SU-DHL-6 (cell line): ENCODE results near the gene RPL36AL.

Experiments
- H2AFZ ChIP-seq: fragments of 200-600 bp; sonication (generic); 2 replicates; pipeline ENCODE4 v1.6.1; 2014; ENCODE audit warnings: low read depth, mild to moderate bottlenecking, moderate library complexity, mixed read lengths, antibody characterized with exemption, low read length; ENCODE audit not compliant: severe bottlenecking
- H3F3A ChIP-seq: fragments of 200-600 bp; shearing (Covaris generic); 2 replicates; pipeline ENCODE4 v1.6.0; 2016; ENCODE audit warnings: antibody characterized with exemption, mild to moderate bottlenecking; ENCODE audit not compliant: insufficient read depth
- H3K27ac ChIP-seq: fragments of 200-600 bp; sonication (generic); 2 replicates; pipeline ENCODE4 v1.5.1; 2016; ENCODE audit warnings: low read depth, mild to moderate bottlenecking, low read length, moderate library complexity, mixed read lengths
- H3K27me3 ChIP-seq: fragments of 200-600 bp; sonication (generic), shearing (Covaris generic); 2 replicates; pipeline ENCODE4 v1.6.0; 2014; ENCODE audit warnings: mild to moderate bottlenecking, low read length
- H3K36me3 ChIP-seq: fragments of 200-600 bp; sonication (generic); 2 replicates; pipeline ENCODE4 v1.6.1; 2014; ENCODE audit warnings: mild to moderate bottlenecking, low read length, mixed read lengths
- H3K4me2 ChIP-seq: fragments of 300-600, 200-600 bp; shearing (Covaris generic), sonication (generic); 2 replicates; pipeline ENCODE4 v1.6.0; 2014; ENCODE audit warnings: low read length, low read depth, mild to moderate bottlenecking; ENCODE audit not compliant: poor library complexity, severe bottlenecking
- H3K4me3 ChIP-seq: fragments of 200-600 bp; sonication (generic); 2 replicates; pipeline ENCODE4 v1.5.1; 2014; ENCODE audit warnings: antibody characterized with exemption, low read length, mild to moderate bottlenecking, mixed read lengths; ENCODE audit not compliant: insufficient read depth, poor library complexity, severe bottlenecking
- H3K79me2 ChIP-seq: fragments of 200-600 bp; sonication (generic); 2 replicates; pipeline ENCODE4 v1.6.1; 2014; ENCODE audit warnings: mild to moderate bottlenecking, low read length, moderate library complexity; ENCODE audit not compliant: insufficient read depth
- H3K9ac ChIP-seq: fragments of 200-600 bp; sonication (generic); 2 replicates; pipeline ENCODE4 v1.7.0; 2014; ENCODE audit warnings: mild to moderate bottlenecking, low read length
- H3K9me2 ChIP-seq: fragments of 200-600 bp; sonication (generic); replicated peaks from 2 replicates; pipeline ENCODE4 v1.6.1; 2014; ENCODE audit warnings: low read length; ENCODE audit not compliant: insufficient read depth
- H3K9me3 ChIP-seq: fragments of 200-600 bp; sonication (generic); 2 replicates; pipeline ENCODE4 v1.6.1; 2014; ENCODE audit warnings: low read length, mixed read lengths; ENCODE audit not compliant: insufficient read depth
- H4K20me1 ChIP-seq: fragments of 200-600 bp; sonication (generic); 2 replicates; pipeline ENCODE4 v1.6.1; 2014; ENCODE audit warnings: low read depth, mild to moderate bottlenecking, antibody characterized with exemption, low read length, moderate library complexity, mixed read lengths
- EZH2phosphoT487 ChIP-seq: fragments of 200-600 bp; sonication (generic), shearing (Covaris generic); conservative IDR thresholded peaks from 2 replicates; pipeline ENCODE4 v1.6.1; 2018; ENCODE audit warnings: mild to moderate bottlenecking, antibody characterized with exemption, low read length, moderate library complexity, mixed read lengths
- TF ChIP-seq, protein P1 (sequence below): fragments of 200-600 bp; sonication (generic); IDR thresholded peaks from one replicate; pipeline ENCODE4 v1.5.1; 2017; ENCODE audit warnings: antibody characterized with exemption, mild to moderate bottlenecking, low read length, moderate library complexity; ENCODE audit not compliant: insufficient read depth, poor library complexity, severe bottlenecking

Gene RPL36AL

GRCh38 chr14:49654511-49654910 lies 34.1 kb upstream of the RPL36AL start:
- no peaks in the 10 kb centered on the region for H3K9me2 ChIP-seq
- no peak overlapping the region for H2AFZ ChIP-seq
- no peak overlapping the region for H3K9ac ChIP-seq
- H3K79me2 ChIP-seq, result no peaks in the 10 kb centered on the region
- no peaks in the 10 kb centered on the region for H3K9me3 ChIP-seq
- TF ChIP-seq EZH2phosphoT487, result no peak
- TF ChIP-seq, protein P1, sequence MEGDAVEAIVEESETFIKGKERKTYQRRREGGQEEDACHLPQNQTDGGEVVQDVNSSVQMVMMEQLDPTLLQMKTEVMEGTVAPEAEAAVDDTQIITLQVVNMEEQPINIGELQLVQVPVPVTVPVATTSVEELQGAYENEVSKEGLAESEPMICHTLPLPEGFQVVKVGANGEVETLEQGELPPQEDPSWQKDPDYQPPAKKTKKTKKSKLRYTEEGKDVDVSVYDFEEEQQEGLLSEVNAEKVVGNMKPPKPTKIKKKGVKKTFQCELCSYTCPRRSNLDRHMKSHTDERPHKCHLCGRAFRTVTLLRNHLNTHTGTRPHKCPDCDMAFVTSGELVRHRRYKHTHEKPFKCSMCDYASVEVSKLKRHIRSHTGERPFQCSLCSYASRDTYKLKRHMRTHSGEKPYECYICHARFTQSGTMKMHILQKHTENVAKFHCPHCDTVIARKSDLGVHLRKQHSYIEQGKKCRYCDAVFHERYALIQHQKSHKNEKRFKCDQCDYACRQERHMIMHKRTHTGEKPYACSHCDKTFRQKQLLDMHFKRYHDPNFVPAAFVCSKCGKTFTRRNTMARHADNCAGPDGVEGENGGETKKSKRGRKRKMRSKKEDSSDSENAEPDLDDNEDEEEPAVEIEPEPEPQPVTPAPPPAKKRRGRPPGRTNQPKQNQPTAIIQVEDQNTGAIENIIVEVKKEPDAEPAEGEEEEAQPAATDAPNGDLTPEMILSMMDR, result no peak
- no peak overlapping the region for H3K27ac ChIP-seq
- no peaks in the 10 kb centered on the region for H3K27me3 ChIP-seq
- H3K36me3 ChIP-seq, result peaks cover 22% of the 10 kb centered on the region; the same call in 1 of the 2 replicates
- no peak overlapping the region for H3K4me3 ChIP-seq
- no peak overlapping the region for H3K4me2 ChIP-seq
- peaks cover 10% of the 10 kb centered on the region; the same call in 1 of the 2 replicates for H4K20me1 ChIP-seq
- peaks cover 22% of the 10 kb centered on the region; the same call in 1 of the 2 replicates for H3F3A ChIP-seq

DNA sequence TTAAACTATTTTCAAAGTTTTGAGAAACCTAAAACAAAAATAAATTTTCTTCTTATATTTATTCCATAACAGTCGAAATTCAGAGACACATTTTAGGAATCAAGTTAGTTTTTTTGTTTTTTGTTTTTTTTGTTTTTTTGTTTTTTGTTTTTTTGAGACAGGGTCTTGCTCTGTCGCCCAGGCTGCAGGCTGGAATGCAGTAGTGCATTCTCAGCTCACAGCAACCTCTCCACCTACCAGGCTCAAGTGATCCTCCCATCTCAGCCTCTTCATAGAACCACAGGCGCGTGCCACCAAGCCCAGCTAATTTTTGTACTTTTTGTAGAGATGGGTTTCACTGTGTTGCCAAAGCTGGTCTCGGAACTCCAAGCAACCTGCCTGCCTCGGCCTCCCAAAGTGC lies 33.1 kb upstream of the RPL36AL start:
- H3F3A ChIP-seq, result peaks cover 26% of the 10 kb centered on the region
- H3K27ac ChIP-seq, result no peak overlapping the region
- H3K79me2 ChIP-seq, result peaks cover 3% of the 10 kb centered on the region; the same call in 1 of the 2 replicates
- no peak overlapping the region for H3K4me2 ChIP-seq
- H3K9me2 ChIP-seq, result no peaks in the 10 kb centered on the region
- H3K27me3 ChIP-seq, result no peaks in the 10 kb centered on the region
- TF ChIP-seq EZH2phosphoT487, result no peak
- TF ChIP-seq, protein P1, result no peak
- H4K20me1 ChIP-seq, result peaks cover 10% of the 10 kb centered on the region
- no peak overlapping the region for H3K4me3 ChIP-seq
- H3K9ac ChIP-seq, result no peak overlapping the region
- H3K9me3 ChIP-seq, result no peaks in the 10 kb centered on the region
- peaks cover 22% of the 10 kb centered on the region; the same call in 1 of the 2 replicates for H3K36me3 ChIP-seq
- H2AFZ ChIP-seq, result no peak overlapping the region

GRCh38 chr14:49642163-49642562 lies 21.7 kb upstream of the RPL36AL start:
- H3K4me3 ChIP-seq, result no peak overlapping the region
- peaks cover 5% of the 10 kb centered on the region for H4K20me1 ChIP-seq
- H3K9me2 ChIP-seq, result no peaks in the 10 kb centered on the region
- TF ChIP-seq EZH2phosphoT487, result no peak
- TF ChIP-seq, protein P1, result no peak
- H3F3A ChIP-seq, result peaks cover 20% of the 10 kb centered on the region; the same call in 1 of the 2 replicates
- no peaks in the 10 kb centered on the region for H3K9me3 ChIP-seq
- peaks cover 4% of the 10 kb centered on the region; the same call in 1 of the 2 replicates for H3K36me3 ChIP-seq
- peaks cover 60% of the 10 kb centered on the region for H3K79me2 ChIP-seq
- H3K4me2 ChIP-seq, result peak overlapping the region; percentile 1
- no peak overlapping the region for H2AFZ ChIP-seq
- H3K27me3 ChIP-seq, result no peaks in the 10 kb centered on the region
- H3K9ac ChIP-seq, result peak overlapping the region; percentile 12; the same call in 1 of the 2 replicates
- H3K27ac ChIP-seq, result peak overlapping the region; percentile 7; the same call in 1 of the 2 replicates
